Tibial artery (tissue), 4 donors: ENCODE results near the gene VPS13D.

ENCODE experiments used
- DNase-seq, 2 donors: peaks; one replicate each; pipeline ENCODE4 v3.0.0-alpha.2; 2019
- H3K27ac ChIP-seq, 2 donors: fragments of 200-600 bp; sonication (generic) in 1 of 2; 1 replicate in 1 of 2; 2 replicates in 1 of 2; pipeline ENCODE4 v1.5.1; 2018 to 2019; ENCODE audit warnings: mild to moderate bottlenecking in 1 of 2
- H3K27me3 ChIP-seq, 2 donors: fragments of 200-600 bp; sonication (generic) in 1 of 2; one replicate each; pipeline versions ENCODE4 v1.5.1 to v1.6.0; 2016 to 2019
- H3K36me3 ChIP-seq, 3 donors: fragments of 200-600 bp; sonication (generic) in 2 of 3; one replicate each; pipeline ENCODE4 v1.5.1; 2016 to 2019; ENCODE audit warnings: mild to moderate bottlenecking in 2 of 3
- H3K4me1 ChIP-seq, 4 donors: fragments of 200-600 bp; sonication (generic) in 2 of 4; 1 replicate in 3 of 4; 2 replicates in 1 of 4; pipeline ENCODE4 v1.5.1; 2016 to 2019
- H3K4me3 ChIP-seq, 2 donors: fragments of 200-600 bp; sonication (generic) in 1 of 2; 1 replicate in 1 of 2; 2 replicates in 1 of 2; pipeline ENCODE4 v1.5.1; 2018 to 2019; ENCODE audit warnings: mild to moderate bottlenecking in 2 of 2
- H3K9me3 ChIP-seq, 3 donors: fragments of 200-600 bp; sonication (generic) in 1 of 3; one replicate each; pipeline ENCODE4 v1.5.1; 2016 to 2019
- CTCF ChIP-seq, 2 experiments: fragments of 200-600 bp in 1 of 2; fragments of 450-650 bp in 1 of 2; IDR thresholded peaks; one replicate each; pipeline ENCODE4 v1.5.1; 2017 to 2019; ENCODE audit warnings: antibody characterized with exemption in 2 of 2, mild to moderate bottlenecking in 1 of 2, moderate library complexity in 1 of 2
- intact Hi-C: fragments of 100-400 bp; cut with DNase I; formaldehyde crosslinking; loops from one replicate; pipeline ENCODE4 v1.15.0; 2023; ENCODE audit warnings: low total_unique reads

Gene VPS13D

GRCh38 chr1:12506281-12507280 is 276.8 kb downstream of the VPS13D start:
- DNase-seq: no peak
- peaks cover 0 to 15% (median 10%) of the 10 kb centered on the region in 4 donors for H3K4me1 ChIP-seq
- peaks cover 7 to 74% (median 32%) of the 10 kb centered on the region in 3 donors for H3K36me3 ChIP-seq
- no peak overlapping the region for H3K27ac ChIP-seq
- H3K4me3 ChIP-seq: no peak overlapping the region
- no peak for TF ChIP-seq CTCF (IDR thresholded peaks at IDR 0.05)
- intact Hi-C loops: no loop called here
- H3K9me3 ChIP-seq: no peaks in the 10 kb centered on the region
- H3K27me3 ChIP-seq: no peaks in the 10 kb centered on the region

- TF ChIP-seq CTCF (IDR thresholded peaks at IDR 0.05): no peak
- Histone ChIP-seq H3K9me3 (no peaks in the 10 kb centered on the region), H3K27ac (no peak overlapping the region), H3K4me3 (no peak overlapping the region), H3K36me3 (peaks cover 7 to 70% (median 32%) of the 10 kb centered on the region in 3 donors), H3K4me1 (peaks cover 0 to 25% (median 13%) of the 10 kb centered on the region in 4 donors), H3K27me3 (no peaks in the 10 kb centered on the region)
- no peak for DNase-seq
- intact Hi-C loops: no loop called here
Measured at GRCh38 chr1:12507631-12508030, 277.8 kb downstream of the VPS13D start.

DNA sequence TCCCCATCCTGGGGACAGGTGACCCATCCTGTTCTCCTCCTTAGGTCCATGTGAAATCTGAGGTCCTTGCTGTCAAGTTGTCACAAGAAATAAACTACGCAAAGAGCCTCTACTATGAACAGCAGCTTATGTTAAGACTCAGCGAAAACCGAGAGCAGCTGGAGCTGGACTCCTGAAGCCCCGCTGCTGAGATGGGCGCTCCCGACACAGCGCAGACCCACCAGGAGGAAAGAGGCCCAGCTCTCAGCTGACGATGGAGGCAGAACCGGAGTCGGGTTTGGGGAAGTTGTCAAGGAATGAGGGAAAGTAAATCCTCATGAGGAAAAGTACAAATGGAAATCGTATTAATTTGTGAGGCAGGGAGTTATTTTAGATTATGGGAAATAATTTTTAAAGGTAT is 279.0 kb downstream of the VPS13D start:
- intact Hi-C loops: no loop called here
- Histone ChIP-seq H3K27ac (no peak overlapping the region), H3K4me3 (no peak overlapping the region), H3K36me3 (peaks cover 7 to 69% (median 32%) of the 10 kb centered on the region in 3 donors), H3K9me3 (no peaks in the 10 kb centered on the region), H3K27me3 (no peaks in the 10 kb centered on the region), H3K4me1 (peaks cover 0 to 33% (median 12%) of the 10 kb centered on the region in 4 donors)
- TF ChIP-seq CTCF (IDR thresholded peaks at IDR 0.05): no peak
- DNase-seq: no peak

DNA sequence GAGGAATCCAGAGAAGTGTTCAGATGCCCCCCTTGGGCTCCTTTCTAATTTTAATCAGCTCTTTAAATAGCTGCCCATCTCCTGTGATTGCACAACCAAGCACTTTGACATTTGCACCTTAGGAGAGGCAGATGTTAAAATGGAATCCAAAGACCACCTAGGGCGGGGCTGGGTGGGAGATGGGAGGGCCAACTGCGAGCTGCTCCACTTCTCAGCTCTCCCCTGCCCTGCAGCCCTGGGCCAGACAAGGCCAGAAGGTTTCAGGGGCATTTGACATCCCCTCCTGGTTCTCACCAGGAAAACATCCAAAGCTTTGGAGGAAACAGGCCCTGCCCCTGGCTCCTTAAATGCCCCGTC is 281.3 kb downstream of the VPS13D start:
- peaks cover 0 to 33% (median 12%) of the 10 kb centered on the region in 4 donors for H3K4me1 ChIP-seq
- H3K36me3 ChIP-seq: peaks cover 7 to 54% (median 28%) of the 10 kb centered on the region in 3 donors
- H3K9me3 ChIP-seq: no peaks in the 10 kb centered on the region
- H3K27me3 ChIP-seq: no peaks in the 10 kb centered on the region
- no peak overlapping the region for H3K4me3 ChIP-seq
- DNase-seq: no peak
- TF ChIP-seq CTCF (IDR thresholded peaks at IDR 0.05): no peak
- intact Hi-C loops: no loop called here
- peak overlapping the region; percentile 66 to 75 for H3K27ac ChIP-seq

- Histone ChIP-seq H3K4me1 (peaks cover 0 to 33% (median 12%) of the 10 kb centered on the region in 4 donors), H3K4me3 (no peak overlapping the region), H3K27me3 (no peaks in the 10 kb centered on the region), H3K9me3 (no peaks in the 10 kb centered on the region), H3K36me3 (peaks cover 2 to 47% (median 21%) of the 10 kb centered on the region in 3 donors), H3K27ac (peak overlapping the region; percentile 66 to 75)
- peak; percentile 44 to 81 for DNase-seq
- TF ChIP-seq CTCF (IDR thresholded peaks at IDR 0.05): no peak
- intact Hi-C loops: no loop called here
Measured at GRCh38 chr1:12511516-12512468, 282.0 kb downstream of the VPS13D start.
